Neural progenitor cell (in vitro differentiated cells): ENCODE results near the gene YPEL4.

Source experiments
- EZH2 ChIP-seq: fragments of 200-600 bp; sonication (generic); IDR thresholded peaks from 2 replicates; pipeline ENCODE4 v1.6.1; 2017; ENCODE audit warnings: antibody characterized with exemption, mild to moderate bottlenecking, moderate library complexity
- EZH2phosphoT487 ChIP-seq: fragments of 200-600 bp; sonication (generic); IDR thresholded peaks from 2 replicates; pipeline ENCODE4 v1.6.1; 2017; ENCODE audit warnings: antibody characterized with exemption
- TF ChIP-seq, protein P1 (sequence below): fragments of 200-600 bp; sonication (generic); IDR thresholded peaks from 2 replicates; pipeline ENCODE4 v1.5.1; 2017; ENCODE audit warnings: antibody characterized with exemption, mild to moderate bottlenecking

DNA sequence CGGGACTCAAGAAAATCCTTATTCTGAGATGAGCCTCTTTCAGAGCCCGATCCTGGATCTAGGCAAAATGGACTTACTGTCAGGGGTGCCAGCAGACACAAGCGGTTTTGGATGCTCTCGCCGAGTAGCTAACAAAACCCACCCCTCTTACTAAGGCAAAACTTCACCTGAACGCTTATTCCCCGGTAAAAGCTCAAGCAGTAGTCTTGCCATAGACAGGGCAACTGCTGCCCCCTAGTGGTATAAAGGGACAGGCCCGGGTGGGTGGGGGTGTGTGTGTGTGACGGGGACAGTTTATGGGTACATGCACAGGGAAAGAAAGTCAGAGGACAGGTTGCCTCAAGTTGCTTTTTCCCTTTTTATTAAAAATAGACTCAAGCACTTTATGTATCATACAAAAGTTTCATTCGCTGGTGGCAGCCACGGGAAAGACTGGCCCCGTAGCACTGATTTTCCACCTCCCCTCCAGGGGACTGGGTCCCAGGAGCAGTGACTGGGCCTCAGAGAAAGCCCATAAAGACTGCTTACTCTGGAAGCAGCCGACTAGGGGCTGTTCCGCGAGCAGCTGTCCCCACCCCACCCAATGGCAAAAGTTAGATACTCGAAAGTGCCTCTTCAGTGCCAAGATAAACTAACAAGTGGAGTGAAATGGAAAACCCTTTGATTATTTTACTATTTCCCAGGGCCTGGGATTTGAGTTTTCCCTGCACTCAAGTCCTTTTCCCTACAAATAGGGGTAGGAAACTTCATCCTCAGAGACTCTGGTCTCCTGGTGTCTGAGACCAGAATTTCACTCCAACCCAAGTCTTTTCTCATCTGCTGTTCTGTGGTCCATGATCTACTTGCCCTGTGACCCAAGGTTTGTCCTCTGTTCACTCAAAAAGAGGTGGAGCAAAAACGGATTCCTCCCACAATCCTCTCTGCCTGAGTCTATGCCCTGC, 4.7 kb downstream of the YPEL4 start:
- TF ChIP-seq, protein P1, sequence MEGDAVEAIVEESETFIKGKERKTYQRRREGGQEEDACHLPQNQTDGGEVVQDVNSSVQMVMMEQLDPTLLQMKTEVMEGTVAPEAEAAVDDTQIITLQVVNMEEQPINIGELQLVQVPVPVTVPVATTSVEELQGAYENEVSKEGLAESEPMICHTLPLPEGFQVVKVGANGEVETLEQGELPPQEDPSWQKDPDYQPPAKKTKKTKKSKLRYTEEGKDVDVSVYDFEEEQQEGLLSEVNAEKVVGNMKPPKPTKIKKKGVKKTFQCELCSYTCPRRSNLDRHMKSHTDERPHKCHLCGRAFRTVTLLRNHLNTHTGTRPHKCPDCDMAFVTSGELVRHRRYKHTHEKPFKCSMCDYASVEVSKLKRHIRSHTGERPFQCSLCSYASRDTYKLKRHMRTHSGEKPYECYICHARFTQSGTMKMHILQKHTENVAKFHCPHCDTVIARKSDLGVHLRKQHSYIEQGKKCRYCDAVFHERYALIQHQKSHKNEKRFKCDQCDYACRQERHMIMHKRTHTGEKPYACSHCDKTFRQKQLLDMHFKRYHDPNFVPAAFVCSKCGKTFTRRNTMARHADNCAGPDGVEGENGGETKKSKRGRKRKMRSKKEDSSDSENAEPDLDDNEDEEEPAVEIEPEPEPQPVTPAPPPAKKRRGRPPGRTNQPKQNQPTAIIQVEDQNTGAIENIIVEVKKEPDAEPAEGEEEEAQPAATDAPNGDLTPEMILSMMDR: peak; percentile 97
- TF ChIP-seq EZH2 (no peak), EZH2phosphoT487 (no peak)
